Hippocampal formation (tissue), 2 donors: ENCODE results near the gene CYSRT1.

Source experiments
- DNase-seq, 2 donors: peaks; one replicate each; lab custom pipeline; 2025; lab: John Stamatoyannopoulos, UW

The CYSRT1 gene

GRCh38 chr9:137212520-137212919 lies 12.5 kb upstream of the CYSRT1 start:
- no peak for DNase-seq

GRCh38 chr9:137213160-137214060 lies 11.6 kb upstream of the CYSRT1 start:
- no peak for DNase-seq

- no peak for DNase-seq
Observed at GRCh38 chr9:137214620-137215019, 10.4 kb upstream of the CYSRT1 start.

GRCh38 chr9:137215196-137215986 lies 9.6 kb upstream of the CYSRT1 start:
- DNase-seq, result no peak

GRCh38 chr9:137216188-137216965 lies 8.6 kb upstream of the CYSRT1 start:
- DNase-seq, result no peak

GRCh38 chr9:137217276-137218211 lies 7.4 kb upstream of the CYSRT1 start:
- DNase-seq, result no peak

DNA sequence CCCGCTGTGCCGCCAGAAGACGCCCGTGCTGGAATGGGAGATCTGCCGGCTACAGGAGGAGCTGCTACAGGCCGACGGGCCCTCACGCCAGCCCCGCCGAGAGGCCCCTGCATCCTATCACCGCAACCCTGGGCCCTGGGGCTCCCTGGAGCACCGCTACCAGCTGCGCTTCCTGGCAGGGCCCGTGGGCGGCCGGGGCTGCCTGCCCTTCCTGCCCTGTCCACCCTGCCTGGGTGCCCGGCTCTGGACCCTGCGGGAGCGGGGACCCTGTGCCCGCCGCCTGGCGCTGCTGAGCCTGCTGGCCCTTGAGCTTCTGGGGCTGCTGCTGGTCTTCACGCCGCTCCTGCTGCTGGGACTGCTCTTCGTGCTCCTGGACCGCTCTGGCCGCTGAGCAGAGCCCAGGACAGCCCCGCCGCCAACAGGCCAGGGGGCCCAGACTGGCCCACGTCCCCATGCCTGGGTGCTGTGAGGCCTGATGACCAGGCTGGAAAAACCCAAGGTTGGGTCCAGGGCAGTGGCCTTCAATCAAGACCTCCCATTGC lies 6.7 kb upstream of the CYSRT1 start:
- DNase-seq, result no peak

DNA sequence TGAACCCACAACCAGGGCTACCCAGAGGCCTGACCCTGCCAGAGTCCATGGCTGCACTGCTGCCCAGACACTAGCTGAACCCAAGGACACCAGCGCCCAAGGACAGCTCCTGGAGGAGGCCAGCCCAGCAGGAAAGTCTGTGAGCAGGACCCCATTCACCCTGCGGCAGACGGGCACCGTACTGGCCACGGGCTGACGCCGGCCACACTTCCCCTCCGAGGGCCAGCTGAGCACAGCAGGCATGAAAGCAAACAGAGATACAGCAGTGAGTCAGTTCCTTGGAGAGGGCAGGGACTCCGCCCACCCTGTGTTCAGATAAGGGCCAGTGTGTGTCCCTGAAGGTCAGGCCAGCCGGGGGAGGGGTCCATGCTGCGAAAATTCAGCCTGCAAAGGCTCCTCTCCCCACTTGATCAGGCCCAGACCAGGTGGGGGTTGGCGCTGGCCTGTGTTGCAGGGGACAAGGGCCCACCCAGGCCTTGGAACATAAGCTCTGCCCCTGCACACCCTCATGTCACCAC lies 6.2 kb upstream of the CYSRT1 start:
- no peak for DNase-seq

DNA sequence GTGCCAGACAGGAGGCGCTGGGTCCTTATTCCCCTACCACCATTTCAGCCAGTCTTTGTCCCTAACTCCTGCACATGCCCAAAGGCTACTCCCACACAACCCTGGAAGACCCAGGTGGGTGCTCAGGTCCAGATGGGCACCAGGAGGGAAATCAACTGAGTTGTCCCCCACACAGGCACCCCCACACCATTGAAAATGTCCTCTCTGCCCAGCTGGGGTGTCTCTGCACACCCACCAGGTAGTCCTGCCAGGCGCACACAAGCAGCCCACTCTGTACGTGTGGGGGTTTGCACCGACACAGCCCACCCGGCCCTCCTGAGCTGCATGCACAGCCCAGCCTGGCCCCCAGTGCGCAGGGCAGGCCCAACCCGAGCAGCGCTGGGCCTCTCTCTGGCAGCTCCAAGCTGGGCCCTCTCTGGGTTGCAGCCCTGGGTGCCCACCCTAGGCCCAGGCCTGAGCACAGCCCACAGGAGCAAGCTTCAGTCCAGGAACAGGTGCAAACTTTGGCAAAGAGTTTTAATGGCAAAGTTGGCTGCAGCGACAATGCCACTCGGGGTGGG lies 5.1 kb upstream of the CYSRT1 start:
- no peak for DNase-seq

DNA sequence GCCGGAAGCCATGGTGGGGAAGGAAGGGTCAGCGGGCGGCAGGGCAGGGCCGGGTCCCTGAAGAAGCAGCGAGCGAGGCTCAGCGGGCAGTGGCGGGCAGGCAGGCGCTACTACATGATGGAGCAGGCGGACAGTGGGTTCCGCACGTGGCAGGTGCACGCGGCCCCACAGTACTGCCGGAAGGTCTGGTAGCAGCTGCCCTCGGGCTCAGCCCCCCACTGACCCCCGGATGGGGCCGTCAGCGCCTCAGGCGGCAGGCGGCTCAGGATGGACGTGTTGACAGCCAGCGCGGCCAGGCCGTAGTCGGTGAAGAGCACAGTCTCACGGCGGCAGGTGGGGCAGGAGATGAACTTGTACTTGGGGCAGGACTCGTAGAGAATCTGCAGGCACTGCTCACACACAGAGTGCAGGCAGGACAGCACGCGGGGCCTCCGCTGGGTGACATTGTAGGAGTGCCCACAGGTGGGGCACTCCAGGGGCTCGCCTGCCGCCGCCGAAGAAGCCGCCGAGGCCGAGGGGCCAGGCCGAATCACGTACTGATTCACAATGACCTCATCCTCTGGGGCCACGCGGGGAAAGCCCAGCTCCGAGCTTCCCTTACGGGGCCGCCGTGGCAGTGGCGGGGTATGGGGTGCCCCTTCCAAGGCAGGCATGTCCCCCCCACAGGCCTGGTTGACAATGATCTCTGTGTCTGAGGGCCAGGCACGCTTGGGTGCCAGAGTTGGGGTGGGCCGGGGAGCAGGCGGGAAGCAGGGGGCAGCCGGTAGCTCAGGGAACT lies 4.5 kb upstream of the CYSRT1 start:
- no peak for DNase-seq

DNA sequence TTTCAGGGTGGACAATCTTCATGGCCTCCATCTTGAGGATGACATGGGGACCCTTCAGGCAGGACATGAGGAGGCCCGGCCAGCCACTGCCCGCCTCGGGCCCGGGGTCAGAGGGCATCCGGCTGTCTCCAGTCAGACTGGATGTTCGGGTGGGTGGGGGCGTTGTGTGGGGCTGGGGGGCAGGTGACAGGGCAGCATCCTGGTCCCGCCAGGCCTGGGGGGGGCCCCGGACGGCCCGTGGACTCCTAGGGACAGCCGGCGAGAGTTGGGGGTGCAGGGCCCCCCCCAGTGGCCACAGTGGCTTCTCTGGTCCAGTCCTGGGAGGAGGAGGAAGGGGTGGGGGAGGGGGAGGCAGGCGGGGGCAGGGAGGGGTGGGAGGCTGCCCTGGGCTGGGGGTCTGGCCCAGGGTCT lies 3.9 kb upstream of the CYSRT1 start:
- no peak for DNase-seq

DNA sequence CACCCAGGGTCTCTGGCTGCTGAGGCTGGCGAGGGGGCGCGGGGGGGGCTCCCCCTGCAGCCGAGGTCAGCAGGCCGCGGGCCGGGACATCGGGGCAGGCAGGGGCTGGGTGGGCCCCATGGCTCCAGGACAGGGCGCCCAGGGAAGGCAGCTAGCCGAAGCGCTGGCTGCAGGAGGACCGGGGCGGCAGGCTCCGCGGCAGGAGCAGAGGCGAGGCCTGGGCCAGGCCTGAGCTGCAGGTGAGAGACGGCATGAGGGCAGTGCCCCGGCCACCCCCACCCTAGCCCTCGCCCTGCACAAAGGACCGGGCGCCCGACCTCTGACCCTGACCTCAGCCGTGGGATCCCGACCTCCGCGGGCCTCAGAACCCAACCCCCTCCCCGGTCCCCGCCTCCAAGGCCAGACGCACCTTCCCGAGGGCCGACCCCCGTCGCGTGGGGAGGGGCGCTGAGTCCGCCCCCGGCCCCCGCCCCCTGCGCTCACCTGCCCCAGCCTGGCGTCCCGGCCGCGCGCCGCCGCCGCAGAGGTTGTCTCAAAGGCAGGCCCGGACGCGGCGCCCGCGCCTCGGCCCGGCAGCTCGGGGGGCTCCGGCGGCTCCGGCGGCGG lies 3.4 kb upstream of the CYSRT1 start:
- DNase-seq, result no peak

- no peak for DNase-seq
Observed at GRCh38 chr9:137222190-137223077, 2.5 kb upstream of the CYSRT1 start, which contains the start of gene RNF208. Gene RNF208 (minus strand): TSS chr9:137222240. CDS start chr9:137221212, 1,028 bp downstream.

DNA sequence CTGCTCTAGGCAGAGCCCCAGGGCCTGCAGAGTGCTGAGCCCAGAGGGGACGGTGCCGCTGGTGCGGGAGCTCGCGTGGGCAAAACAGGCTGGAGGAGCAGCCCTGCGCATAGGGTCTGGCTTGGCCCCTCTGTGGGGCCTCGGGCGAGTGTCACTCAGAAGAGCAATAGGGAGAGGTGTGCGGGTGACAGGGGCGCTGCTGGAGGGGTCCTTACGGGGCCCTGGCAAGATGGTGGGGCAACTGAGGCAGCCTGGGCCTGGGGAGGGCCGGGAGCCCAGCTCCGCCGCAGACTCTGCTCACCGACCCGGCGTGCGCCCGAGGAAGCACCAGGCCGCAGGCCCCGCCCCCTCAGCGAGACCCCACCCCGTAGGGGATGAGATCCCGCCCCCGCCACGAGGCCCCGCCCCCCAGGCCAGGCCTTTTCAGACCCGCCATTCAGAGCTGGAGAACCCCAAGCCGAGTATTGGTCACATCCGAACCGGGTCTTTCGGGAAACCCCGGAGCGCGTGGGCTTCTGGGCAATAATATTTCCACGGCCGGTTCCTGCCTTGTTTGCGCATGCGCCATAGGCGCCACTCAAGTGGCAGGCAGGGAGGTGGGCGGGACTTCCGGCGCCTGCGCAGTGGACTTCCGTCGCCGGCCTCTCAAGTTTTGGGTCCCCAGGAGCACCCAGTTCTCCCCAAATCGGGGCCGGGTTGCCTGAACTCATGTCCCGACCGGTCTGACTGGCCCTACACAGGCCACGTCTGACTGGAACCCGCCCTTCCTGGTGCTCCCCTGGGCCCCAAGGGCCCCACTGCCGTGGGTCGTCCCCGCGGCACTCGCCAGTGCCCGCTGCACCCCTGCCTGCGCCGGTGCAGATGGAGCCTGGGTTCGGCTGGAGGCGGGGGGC lies 1.6 kb upstream of the CYSRT1 start:
- DNase-seq, result peak; percentile 95 to 97

DNA sequence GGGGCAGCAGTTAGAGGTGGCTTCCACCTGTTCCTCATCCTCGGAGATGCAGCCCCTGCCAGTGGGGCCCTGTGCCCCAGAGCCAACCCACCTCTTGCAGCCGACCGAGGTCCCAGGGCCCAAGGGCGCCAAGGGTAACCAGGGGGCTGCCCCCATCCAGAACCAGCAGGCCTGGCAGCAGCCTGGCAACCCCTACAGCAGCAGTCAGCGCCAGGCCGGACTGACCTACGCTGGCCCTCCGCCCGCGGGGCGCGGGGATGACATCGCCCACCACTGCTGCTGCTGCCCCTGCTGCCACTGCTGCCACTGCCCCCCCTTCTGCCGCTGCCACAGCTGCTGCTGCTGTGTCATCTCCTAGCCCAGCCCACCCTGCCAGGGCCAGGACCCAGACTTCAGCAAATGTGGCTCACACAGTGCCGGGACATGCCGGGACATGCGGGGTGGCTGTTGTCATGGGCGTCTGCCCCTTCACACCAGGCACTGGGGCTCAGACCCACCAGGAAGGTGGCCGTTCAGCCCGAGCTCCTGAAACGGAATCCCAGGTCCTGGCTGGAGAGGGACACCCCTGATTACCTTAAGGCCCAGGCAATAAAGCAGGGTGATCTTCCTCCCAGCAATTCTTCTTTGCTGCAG lies 841 bp downstream of the CYSRT1 start:
- no peak for DNase-seq

DNA sequence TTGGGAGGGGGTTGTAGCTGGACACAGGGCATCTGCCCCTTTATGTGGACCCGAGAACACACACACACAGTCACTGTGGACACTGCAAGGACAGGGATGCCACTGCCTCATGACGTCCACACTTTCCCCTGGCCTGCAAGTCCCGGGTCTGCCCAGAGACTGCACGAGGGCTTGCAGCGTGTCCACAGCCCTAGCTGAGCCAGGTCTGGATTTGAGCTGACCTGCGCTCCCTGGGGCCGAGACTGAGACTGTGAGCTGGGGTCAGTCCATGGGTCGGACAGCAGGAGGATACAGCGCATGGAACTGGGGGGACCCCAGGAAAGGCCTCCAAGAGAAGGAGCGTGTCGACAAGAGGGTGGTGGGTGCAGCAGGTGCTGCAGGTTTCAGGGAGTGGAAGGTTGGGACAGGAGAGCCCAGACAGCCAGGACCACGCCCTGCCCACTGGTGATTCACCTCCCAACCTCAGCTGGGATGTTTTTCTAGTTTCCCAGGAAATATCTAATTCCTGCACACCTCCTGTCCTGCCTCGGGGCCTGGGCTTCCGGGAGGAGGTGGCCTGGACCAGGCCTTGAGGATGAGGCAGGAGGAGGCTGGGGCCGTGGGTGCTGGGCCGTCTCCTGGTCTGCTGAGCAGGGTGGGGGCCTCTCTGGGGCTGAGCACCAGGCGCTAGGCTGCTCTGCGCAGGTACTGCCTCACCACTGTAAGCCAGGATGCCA lies 1.5 kb downstream of the CYSRT1 start:
- DNase-seq, result no peak
